Tibial artery (tissue), 4 donors: ENCODE data around the gene TSPAN33.
"Not testable (repeated sequence)": the region's sequence is repeated elsewhere in the genome, so short reads cannot be mapped to it uniquely, and the experiment has no call there.

Experiments used
- DNase-seq, 2 donors: peaks; one replicate each; pipeline ENCODE4 v3.0.0-alpha.2; 2019
- H3K27ac ChIP-seq, 2 donors: fragments of 200-600 bp; sonication (generic) in 1 of 2; 1 replicate in 1 of 2; 2 replicates in 1 of 2; pipeline ENCODE4 v1.5.1; 2018 to 2019; ENCODE audit warnings: mild to moderate bottlenecking in 1 of 2
- H3K27me3 ChIP-seq, 2 donors: fragments of 200-600 bp; sonication (generic) in 1 of 2; one replicate each; pipeline versions ENCODE4 v1.5.1 to v1.6.0; 2016 to 2019
- H3K36me3 ChIP-seq, 3 donors: fragments of 200-600 bp; sonication (generic) in 2 of 3; one replicate each; pipeline ENCODE4 v1.5.1; 2016 to 2019; ENCODE audit warnings: mild to moderate bottlenecking in 2 of 3
- H3K4me1 ChIP-seq, 4 donors: fragments of 200-600 bp; sonication (generic) in 2 of 4; 1 replicate in 3 of 4; 2 replicates in 1 of 4; pipeline ENCODE4 v1.5.1; 2016 to 2019
- H3K4me3 ChIP-seq, 2 donors: fragments of 200-600 bp; sonication (generic) in 1 of 2; 1 replicate in 1 of 2; 2 replicates in 1 of 2; pipeline ENCODE4 v1.5.1; 2018 to 2019; ENCODE audit warnings: mild to moderate bottlenecking in 2 of 2
- H3K9me3 ChIP-seq, 3 donors: fragments of 200-600 bp; sonication (generic) in 1 of 3; one replicate each; pipeline ENCODE4 v1.5.1; 2016 to 2019
- intact Hi-C: fragments of 100-400 bp; cut with DNase I; formaldehyde crosslinking; loops from one replicate; pipeline ENCODE4 v1.15.0; 2023; ENCODE audit warnings: low total_unique reads
- TF ChIP-seq, protein P1 (sequence below), 2 experiments: fragments of 200-600 bp in 1 of 2; fragments of 450-650 bp in 1 of 2; IDR thresholded peaks; one replicate each; pipeline ENCODE4 v1.5.1; 2017 to 2019; ENCODE audit warnings: antibody characterized with exemption in 2 of 2, mild to moderate bottlenecking in 1 of 2, moderate library complexity in 1 of 2

The TSPAN33 gene

DNA sequence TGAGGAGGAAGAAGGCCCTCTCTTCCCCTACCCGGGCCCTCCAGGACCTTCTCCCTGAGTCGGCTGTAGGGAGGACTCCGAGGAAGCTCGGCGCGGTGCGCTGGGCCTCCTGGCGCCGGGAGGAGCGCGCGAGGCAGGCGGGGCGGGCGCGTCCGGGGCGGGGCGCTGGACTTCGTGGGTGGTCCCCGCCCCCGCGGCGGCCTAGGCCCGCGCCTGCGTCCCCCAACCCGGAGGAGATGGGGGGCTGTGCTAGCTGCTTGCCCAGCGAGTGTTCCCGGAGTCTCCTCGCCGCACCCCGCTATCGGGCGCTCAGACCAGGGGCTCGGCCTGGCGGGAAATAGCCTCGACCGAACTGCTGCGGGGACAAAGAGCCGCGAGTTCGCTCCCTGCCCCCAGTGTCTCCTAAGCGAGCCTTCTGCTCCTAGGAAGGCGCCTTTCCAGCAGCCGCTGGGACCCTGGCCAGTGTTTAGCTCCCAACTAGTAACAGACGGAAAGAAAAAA lies 24.7 kb downstream of the TSPAN33 start:
- H3K27me3 ChIP-seq = no peaks in the 10 kb centered on the region
- H3K27ac ChIP-seq = peak overlapping the region in 1 of 2 donors; percentile 40
- intact Hi-C loops = no loop called here

DNA sequence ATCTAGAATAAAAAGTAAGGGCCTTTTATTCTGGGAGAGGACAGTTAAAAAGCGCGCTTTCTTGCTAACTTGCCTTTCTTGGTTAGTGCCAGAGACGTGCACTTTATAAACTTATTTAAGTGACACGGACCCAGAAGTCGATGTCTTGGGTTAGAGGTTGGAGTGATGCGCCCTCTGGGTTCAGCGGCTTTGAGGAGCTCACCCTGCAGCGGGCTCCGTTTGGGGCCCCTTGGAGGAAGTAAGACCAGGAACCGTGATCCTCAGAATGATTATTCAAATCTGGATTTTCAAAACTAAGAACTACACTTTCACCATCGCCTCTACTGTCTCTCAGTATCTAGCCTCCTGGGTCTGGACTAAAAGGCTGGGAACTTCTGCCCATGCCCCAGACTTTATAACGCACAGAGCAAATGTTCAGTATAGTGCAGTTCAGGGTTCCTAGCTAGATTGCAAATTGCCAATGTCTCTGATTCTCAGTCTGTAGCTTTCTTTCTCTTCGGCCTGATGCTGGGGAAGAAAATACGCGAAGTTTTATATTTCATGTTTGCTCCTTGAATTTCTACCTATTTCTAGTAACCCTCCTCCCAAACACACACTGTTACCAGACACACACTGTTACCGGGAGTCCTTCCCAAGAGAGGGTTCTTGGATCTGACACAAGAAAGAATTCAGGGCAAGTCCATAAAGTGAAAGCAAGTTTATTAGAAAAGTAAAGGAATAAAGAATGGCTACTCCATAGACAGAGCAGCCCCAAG lies 25.4 kb downstream of the TSPAN33 start:
- no peak for DNase-seq

More for the DNA sequence above, 24.7 kb downstream of the TSPAN33 start:
- H3K36me3 ChIP-seq = no peaks in the 10 kb centered on the region
- peak overlapping the region; percentile 51 to 58 for H3K4me3 ChIP-seq
- peaks cover 0 to 22% (median 15%) of the 10 kb centered on the region in 4 donors for H3K4me1 ChIP-seq
- TF ChIP-seq, protein P1, sequence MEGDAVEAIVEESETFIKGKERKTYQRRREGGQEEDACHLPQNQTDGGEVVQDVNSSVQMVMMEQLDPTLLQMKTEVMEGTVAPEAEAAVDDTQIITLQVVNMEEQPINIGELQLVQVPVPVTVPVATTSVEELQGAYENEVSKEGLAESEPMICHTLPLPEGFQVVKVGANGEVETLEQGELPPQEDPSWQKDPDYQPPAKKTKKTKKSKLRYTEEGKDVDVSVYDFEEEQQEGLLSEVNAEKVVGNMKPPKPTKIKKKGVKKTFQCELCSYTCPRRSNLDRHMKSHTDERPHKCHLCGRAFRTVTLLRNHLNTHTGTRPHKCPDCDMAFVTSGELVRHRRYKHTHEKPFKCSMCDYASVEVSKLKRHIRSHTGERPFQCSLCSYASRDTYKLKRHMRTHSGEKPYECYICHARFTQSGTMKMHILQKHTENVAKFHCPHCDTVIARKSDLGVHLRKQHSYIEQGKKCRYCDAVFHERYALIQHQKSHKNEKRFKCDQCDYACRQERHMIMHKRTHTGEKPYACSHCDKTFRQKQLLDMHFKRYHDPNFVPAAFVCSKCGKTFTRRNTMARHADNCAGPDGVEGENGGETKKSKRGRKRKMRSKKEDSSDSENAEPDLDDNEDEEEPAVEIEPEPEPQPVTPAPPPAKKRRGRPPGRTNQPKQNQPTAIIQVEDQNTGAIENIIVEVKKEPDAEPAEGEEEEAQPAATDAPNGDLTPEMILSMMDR (IDR thresholded peaks at IDR 0.05) = no peak
- no peak for DNase-seq
- H3K9me3 ChIP-seq = no peaks in the 10 kb centered on the region

DNA sequence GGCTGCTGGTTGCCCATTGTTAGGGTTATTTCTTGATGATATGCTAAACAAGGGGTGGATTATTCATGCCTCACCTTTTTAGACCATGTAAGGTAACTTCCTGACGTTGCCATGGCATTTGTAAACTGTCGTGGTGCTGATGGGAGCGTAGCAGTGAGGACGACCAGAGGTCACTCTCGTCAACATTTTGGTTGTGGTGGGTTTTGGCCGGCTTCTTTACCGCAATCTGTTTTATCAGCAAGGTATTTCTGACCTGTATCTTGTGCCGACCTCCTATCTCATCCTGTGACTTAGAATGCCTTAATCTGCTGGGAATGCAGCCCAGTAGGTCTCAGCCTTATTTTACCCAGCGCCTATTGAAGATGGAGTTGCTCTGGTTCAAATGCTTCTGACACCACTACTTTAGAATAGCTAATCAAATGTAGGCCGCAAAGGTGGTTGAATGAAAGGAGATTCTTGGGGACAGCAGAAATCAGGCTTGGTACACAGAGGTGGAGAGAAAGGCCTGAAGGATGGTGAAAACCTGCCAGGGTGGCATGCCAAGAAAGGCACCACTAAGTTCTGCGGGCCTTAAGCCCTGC lies 26.0 kb downstream of the TSPAN33 start:
- Histone ChIP-seq H3K36me3 (no peaks in the 10 kb centered on the region), H3K4me3 (no peak overlapping the region), H3K27ac (no peak overlapping the region), H3K27me3 (no peaks in the 10 kb centered on the region), H3K4me1 (peaks cover 0 to 22% (median 15%) of the 10 kb centered on the region in 4 donors), H3K9me3 (no peaks in the 10 kb centered on the region)
- TF ChIP-seq, protein P1 (IDR thresholded peaks at IDR 0.05) = no peak
- no peak for DNase-seq
- intact Hi-C loops = no loop called here

More for the DNA sequence above, 25.4 kb downstream of the TSPAN33 start:
- Histone ChIP-seq H3K4me3 (peak overlapping the region; percentile 51 to 58), H3K9me3 (no peaks in the 10 kb centered on the region), H3K36me3 (no peaks in the 10 kb centered on the region), H3K27ac (no peak overlapping the region), H3K4me1 (peaks cover 0 to 22% (median 15%) of the 10 kb centered on the region in 4 donors), H3K27me3 (no peaks in the 10 kb centered on the region)
- intact Hi-C loops = no loop called here
- TF ChIP-seq, protein P1 (IDR thresholded peaks at IDR 0.05) = no peak

DNA sequence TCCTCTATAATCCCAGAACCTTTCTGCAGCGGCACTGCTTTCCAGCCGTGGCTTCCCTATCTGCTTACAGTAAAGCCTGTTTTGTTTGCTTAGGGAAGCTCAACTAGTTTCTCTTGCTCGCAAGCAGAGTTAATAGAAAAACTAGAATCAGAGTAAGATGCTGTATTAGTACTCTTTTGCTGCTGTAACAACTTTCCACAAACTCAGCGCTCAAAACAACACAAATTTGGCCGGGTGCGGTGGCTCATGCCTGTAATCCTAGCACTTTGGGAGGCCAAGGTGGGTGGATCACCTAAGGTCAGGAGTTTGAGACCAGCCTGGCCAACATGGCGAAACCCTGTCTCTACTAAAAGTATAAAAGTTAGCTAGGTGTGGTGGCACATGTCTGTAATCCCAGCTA lies 29.4 kb downstream of the TSPAN33 start:
- H3K4me1 ChIP-seq = peaks cover 0 to 14% (median 9%) of the 10 kb centered on the region in 4 donors
- H3K27me3 ChIP-seq, intact Hi-C loops, H3K4me3 ChIP-seq, H3K9me3 ChIP-seq, DNase-seq, H3K36me3 ChIP-seq, H3K27ac ChIP-seq: not testable (repeated sequence)

DNA sequence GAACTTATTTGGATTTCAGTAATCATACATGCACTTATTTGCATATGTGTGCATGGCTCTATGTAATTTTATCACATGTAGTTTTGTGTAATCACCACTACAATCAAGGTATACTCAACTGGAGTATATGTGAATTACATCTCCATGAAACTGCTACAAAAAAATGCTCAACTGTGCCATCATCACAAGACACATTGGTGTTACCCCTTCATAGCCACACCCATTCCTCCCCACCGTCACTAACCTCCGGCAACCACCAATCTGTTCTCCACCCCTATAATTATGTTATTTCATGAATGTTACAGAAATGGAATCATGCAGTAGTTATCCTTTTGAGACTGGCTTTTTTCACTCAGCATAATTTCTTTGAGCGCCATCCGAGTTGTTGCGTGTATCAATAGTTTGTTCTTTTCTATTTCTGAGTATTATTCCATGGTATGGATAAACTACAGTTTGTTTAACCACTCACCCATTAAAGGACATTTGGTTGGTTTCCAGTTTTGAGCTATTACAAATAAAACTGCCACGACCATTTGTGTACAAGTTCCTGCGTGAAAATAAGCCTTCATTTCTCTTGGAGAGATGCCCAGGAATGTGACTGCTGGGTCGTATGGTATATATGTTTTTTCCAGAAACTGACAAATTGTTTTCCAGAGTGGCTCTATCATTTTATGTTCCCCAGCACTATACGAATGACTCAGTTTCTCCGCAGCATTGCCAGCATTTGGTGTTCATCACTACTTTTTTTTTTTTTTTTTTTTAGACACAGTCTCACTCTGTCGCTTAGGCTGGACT lies 32.6 kb downstream of the TSPAN33 start:
- Histone ChIP-seq H3K4me1 (no peaks in the 10 kb centered on the region), H3K36me3 (no peaks in the 10 kb centered on the region), H3K9me3 (no peaks in the 10 kb centered on the region), H3K4me3 (no peak overlapping the region), H3K27ac (no peak overlapping the region), H3K27me3 (peaks cover 0 to 8% of the 10 kb centered on the region in 2 donors)
- DNase-seq = no peak
- TF ChIP-seq, protein P1 (IDR thresholded peaks at IDR 0.05) = no peak
- intact Hi-C loops = no loop called here
